Retinal pigment epithelial cell (primary cell): ENCODE data around the gene NUDCD3.

Experiments
- DNase-seq: peaks from one replicate; pipeline ENCODE4 v3.0.0-alpha.2; 2010; ENCODE audit warnings: low read depth
- H3K4me3 ChIP-seq: 2 replicates; pipeline ENCODE4 v1.5.1; 2011; ENCODE audit warnings: mild to moderate bottlenecking, low read length, control low read depth, moderate library complexity
- TF ChIP-seq, protein P1 (sequence below): conservative IDR thresholded peaks from 2 replicates; pipeline ENCODE4 v1.5.1; 2011; ENCODE audit warnings: low read depth, low read length, control low read depth, inconsistent platforms

NUDCD3 gene

DNA sequence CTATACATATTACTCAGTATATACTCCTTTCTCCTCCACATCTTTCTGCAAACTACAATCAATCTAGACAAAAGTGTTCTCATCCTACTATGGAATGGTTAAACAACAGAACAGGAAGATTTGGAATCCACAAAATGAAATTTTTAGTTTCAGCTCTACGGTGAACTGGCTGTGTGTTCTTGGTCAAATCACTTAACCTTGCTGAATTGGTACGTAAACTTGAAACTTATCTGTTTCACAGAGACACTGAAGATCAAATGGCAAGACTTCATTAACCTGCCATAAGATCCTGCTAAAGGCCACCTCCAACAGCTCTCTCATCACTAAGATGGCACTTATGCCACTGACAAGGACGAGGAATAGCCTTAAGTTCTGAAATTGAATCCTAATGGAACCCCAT lies 1.5 kb downstream of the NUDCD3 start:
- H3K4me3 ChIP-seq: peak overlapping the region; percentile 86
- TF ChIP-seq, protein P1, sequence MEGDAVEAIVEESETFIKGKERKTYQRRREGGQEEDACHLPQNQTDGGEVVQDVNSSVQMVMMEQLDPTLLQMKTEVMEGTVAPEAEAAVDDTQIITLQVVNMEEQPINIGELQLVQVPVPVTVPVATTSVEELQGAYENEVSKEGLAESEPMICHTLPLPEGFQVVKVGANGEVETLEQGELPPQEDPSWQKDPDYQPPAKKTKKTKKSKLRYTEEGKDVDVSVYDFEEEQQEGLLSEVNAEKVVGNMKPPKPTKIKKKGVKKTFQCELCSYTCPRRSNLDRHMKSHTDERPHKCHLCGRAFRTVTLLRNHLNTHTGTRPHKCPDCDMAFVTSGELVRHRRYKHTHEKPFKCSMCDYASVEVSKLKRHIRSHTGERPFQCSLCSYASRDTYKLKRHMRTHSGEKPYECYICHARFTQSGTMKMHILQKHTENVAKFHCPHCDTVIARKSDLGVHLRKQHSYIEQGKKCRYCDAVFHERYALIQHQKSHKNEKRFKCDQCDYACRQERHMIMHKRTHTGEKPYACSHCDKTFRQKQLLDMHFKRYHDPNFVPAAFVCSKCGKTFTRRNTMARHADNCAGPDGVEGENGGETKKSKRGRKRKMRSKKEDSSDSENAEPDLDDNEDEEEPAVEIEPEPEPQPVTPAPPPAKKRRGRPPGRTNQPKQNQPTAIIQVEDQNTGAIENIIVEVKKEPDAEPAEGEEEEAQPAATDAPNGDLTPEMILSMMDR: no peak
- no peak for DNase-seq

DNA sequence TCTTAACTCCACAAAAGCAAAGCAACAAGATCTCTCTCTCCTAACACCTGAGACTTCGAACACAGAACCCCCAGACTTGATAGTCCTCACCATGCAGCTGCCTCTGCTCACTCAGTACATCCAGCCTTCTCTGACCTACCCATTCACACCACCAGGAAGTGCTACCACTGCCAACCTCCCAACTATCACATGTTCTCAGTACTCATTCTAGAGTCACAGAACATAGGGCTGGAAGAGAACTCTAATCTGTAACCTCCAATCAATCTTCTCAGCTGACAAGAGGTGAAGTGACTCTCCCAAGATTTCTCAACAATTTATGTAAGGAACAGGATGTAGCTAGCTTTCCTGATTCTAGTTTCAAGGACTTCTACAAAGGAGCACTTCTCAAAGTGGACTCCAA lies 3.8 kb downstream of the NUDCD3 start:
- no peak for DNase-seq
- TF ChIP-seq, protein P1: peak; percentile 17
- no peak overlapping the region for H3K4me3 ChIP-seq

DNA sequence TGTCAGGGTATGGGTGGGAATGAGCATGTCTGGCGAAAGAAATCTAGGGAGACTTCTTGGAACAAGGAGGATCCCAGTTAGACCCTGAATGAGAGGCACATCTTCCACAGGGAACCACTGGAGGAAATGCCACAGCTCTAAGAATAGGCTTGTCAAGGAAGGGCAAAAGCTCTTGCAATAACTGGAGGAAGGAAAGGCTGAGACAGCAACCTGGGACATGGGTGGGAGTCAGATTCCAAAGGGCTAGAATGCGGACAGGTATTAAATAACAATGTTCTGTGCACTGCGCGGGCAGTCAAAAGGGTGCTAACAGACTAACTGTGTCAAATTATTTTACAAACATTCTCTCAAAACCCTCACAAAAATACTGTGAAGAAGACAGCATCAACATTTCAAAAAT lies 4.5 kb downstream of the NUDCD3 start:
- DNase-seq: no peak
- TF ChIP-seq, protein P1: no peak
- H3K4me3 ChIP-seq: no peak overlapping the region

DNA sequence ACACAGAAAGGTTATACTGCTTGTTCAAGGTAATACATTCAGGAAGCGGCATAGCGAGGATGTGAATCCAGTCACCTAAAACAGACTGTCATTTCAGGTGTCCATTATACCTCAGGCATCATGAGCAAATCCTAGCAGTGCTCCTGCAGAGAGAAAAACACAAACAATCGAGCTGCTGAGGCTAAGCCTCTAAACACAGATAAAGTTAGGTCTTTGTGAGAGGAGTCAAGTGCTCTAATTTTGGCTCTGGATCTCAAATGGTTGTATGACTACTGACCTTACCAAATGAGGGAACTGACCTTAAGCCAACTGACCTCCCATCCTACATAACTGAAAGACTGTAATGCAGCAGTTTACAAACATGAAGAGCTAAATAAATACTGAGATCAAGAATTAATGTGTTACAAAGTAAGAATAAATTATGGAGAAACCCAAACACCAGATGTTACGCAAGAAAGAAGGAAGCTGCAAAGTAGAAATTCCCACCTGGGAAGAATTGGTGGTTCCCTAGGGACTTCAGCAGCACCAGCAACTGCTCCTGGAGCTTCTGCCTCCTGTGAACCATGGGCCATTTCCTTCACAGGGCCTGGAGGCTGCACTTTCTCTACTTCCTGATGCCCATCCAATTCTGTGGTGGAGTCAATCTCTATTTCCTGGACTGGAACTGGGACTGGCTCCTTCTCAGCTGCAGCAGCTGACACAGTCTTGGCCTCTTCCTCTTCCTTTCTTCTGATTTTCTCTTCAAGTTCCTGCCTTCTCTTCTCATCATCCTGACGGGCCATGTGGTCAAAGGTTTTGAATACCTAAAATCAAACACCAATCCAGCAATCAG lies 5.8 kb downstream of the NUDCD3 start:
- H3K4me3 ChIP-seq: no peak overlapping the region
- TF ChIP-seq, protein P1: no peak
- DNase-seq: no peak

DNA sequence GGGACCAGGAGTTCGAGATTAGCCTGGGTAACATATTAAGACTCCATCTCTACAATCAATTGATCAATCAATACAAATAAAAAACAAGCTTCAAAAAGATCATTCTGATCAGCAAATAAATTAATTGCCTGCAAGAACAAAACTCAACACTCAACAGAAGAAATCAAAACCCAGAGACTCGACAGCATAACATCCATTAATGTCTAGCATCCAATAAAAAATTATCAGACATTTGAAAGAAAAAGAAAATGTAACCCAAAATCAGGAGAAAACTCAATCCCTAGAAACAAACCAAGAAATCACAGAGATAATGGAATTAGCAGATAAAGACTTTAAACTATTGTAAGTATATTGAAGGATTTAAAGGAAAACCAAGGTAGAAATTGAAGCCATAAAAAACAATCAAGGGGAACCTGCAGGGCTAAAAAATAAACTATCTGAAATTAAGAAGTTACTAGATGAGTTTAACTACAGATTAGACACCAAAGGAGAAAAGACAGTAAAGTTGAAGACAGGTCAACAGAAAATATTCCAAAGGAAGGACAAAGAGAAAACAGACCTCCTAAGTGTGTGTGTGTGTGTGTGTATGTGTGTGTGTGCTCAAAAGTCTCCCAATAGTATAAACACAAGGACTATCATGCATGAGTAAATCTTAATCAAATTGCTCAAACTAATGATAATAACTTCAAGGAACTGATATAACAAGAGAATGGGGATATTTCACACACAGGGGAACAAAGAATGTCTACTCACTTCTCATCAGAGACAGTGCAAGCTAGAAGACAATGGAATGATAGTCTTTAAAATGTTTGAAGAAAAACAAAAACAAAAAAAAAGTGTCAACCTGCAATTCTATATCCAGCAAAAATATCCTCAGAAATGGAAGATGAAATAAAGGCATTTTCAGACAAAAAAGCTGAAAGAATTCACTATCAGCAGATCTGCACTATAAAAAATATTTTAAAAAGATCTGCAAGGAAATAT lies 7.7 kb downstream of the NUDCD3 start:
- no peak for DNase-seq
- no peak overlapping the region for H3K4me3 ChIP-seq
- TF ChIP-seq, protein P1: no peak

DNA sequence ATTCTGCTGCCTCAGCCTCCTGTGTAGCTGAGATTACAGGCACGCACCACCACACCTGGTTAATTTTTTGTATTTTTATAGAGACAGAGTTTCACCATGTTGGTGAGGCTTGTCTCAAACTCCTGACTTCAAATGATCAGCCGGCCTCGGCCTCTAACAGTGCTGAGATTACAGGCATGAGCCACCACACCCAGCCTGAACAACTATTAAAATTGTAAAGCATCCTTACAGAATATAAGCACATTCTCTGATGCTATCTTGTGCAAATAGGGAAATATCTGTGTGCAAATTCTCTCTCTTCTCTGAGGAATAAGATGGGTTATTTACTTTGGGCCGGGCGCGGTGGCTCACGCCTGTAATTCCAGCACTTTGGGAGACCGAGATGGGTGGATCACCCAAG lies 12.5 kb downstream of the NUDCD3 start:
- TF ChIP-seq, protein P1: no peak
- no peak for DNase-seq
- no peak overlapping the region for H3K4me3 ChIP-seq
